HepG2 (cell line): ENCODE measurements around the gene LRBA.

Experiments used
- ARNTL ChIP-seq: sonication (generic); formaldehyde crosslinking; IDR thresholded peaks from 2 replicates; pipeline ENCODE4 v1.4.0; 2020; ENCODE audit warnings: mild to moderate bottlenecking, missing genetic modification reagents
- CTCF ChIP-seq: sonication (generic); formaldehyde crosslinking; IDR thresholded peaks from 2 replicates; pipeline ENCODE4 v1.5.0; 2020; ENCODE audit warnings: mild to moderate bottlenecking, missing genetic modification reagents, moderate library complexity
- HDAC2 ChIP-seq: sonication (generic); formaldehyde crosslinking; IDR thresholded peaks from 2 replicates; pipeline ENCODE4 v1.4.0; 2020; ENCODE audit warnings: missing genetic modification reagents
- JUNB ChIP-seq: sonication (generic); formaldehyde crosslinking; IDR thresholded peaks from 2 replicates; pipeline ENCODE4 v1.8.0; 2022; ENCODE audit warnings: missing genetic modification reagents, mild to moderate bottlenecking, borderline replicate concordance
- MZF1 ChIP-seq: sonication (generic); formaldehyde crosslinking; IDR thresholded peaks from 2 replicates; pipeline ENCODE4 v1.8.1; 2023; ENCODE audit warnings: mild to moderate bottlenecking, missing genetic modification reagents, borderline replicate concordance
- NRL ChIP-seq: sonication (generic); formaldehyde crosslinking; IDR thresholded peaks from 2 replicates; pipeline ENCODE4 v1.5.0; 2020; ENCODE audit warnings: missing genetic modification reagents, mild to moderate bottlenecking, moderate library complexity, borderline replicate concordance
- PLRG1 ChIP-seq: fragments of 450-650 bp; conservative IDR thresholded peaks from 2 replicates; pipeline ENCODE4 v1.6.1; 2016
- POLR2AphosphoS5 ChIP-seq: IDR thresholded peaks from 2 replicates; pipeline ENCODE4 v1.6.1; 2012; ENCODE audit warnings: low read depth, low read length
- TRIM24 ChIP-seq: sonication (generic); formaldehyde crosslinking; IDR thresholded peaks from 2 replicates; pipeline ENCODE4 v1.8.0; 2022; ENCODE audit warnings: mild to moderate bottlenecking, missing genetic modification reagents
- ZNF772 ChIP-seq: sonication (generic); formaldehyde crosslinking; IDR thresholded peaks from 2 replicates; pipeline ENCODE4 v1.5.0; 2020; ENCODE audit warnings: mild to moderate bottlenecking, missing genetic modification reagents
- ZNF790 ChIP-seq: sonication (generic); formaldehyde crosslinking; IDR thresholded peaks from 2 replicates; pipeline ENCODE4 v1.8.0; 2022; ENCODE audit warnings: missing genetic modification reagents, mild to moderate bottlenecking, borderline replicate concordance
- TF ChIP-seq, protein P1 (sequence below): sonication (generic); formaldehyde crosslinking; IDR thresholded peaks from 2 replicates; pipeline ENCODE4 v1.9.0; 2022; ENCODE audit warnings: low read depth, missing genetic modification reagents
- TF ChIP-seq, protein P2 (sequence below), 2 experiments: sonication (generic) in 1 of 2; formaldehyde crosslinking in 1 of 2; IDR thresholded peaks; 2 replicates each; pipeline versions ENCODE4 v1.5.1 to v1.6.1; 2011 to 2020; ENCODE audit warnings: borderline replicate concordance in 1 of 2, low read depth in 1 of 2, low read length in 1 of 2, mild to moderate bottlenecking in 1 of 2, missing genetic modification reagents in 1 of 2, moderate library complexity in 1 of 2

DNA sequence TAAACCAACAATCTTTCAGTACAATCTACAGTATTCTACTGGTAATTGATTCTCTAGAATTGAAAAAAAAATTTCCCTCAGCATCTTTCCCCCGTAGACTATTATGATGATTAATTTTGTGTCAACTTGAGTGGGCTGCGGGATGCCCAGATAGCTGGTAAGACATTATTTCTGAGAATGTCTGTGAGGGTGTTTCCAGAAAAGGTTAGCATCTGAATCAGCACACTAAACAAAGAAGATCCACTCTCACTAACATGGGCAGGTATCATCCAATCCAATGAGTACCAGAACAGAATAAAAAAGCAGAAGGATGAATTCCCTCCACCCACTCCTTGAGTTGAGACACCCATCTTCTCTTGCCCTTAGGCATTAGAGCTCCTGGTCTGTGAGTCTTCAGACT is 619.2 kb downstream of the LRBA start:
- no peak for TF ChIP-seq POLR2AphosphoS5
- no peak for TF ChIP-seq HDAC2
- TF ChIP-seq MZF1 (CRISPR knock-in tag): no peak
- no peak for TF ChIP-seq PLRG1
- TF ChIP-seq ZNF790 (CRISPR knock-in tag): no peak
- no peak for TF ChIP-seq TRIM24 (CRISPR knock-in tag)
- no peak for TF ChIP-seq ZNF772 (CRISPR knock-in tag)
- TF ChIP-seq JUNB (CRISPR knock-in tag): no peak
- no peak for TF ChIP-seq CTCF (CRISPR knock-in tag)
- TF ChIP-seq, protein P1, sequence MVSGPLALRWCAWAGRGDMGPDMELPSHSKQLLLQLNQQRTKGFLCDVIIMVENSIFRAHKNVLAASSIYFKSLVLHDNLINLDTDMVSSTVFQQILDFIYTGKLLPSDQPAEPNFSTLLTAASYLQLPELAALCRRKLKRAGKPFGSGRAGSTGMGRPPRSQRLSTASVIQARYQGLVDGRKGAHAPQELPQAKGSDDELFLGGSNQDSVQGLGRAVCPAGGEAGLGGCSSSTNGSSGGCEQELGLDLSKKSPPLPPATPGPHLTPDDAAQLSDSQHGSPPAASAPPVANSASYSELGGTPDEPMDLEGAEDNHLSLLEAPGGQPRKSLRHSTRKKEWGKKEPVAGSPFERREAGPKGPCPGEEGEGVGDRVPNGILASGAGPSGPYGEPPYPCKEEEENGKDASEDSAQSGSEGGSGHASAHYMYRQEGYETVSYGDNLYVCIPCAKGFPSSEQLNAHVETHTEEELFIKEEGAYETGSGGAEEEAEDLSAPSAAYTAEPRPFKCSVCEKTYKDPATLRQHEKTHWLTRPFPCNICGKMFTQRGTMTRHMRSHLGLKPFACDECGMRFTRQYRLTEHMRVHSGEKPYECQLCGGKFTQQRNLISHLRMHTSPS (CRISPR knock-in tag): no peak
- no peak for TF ChIP-seq NRL (CRISPR knock-in tag)
- TF ChIP-seq, protein P2, sequence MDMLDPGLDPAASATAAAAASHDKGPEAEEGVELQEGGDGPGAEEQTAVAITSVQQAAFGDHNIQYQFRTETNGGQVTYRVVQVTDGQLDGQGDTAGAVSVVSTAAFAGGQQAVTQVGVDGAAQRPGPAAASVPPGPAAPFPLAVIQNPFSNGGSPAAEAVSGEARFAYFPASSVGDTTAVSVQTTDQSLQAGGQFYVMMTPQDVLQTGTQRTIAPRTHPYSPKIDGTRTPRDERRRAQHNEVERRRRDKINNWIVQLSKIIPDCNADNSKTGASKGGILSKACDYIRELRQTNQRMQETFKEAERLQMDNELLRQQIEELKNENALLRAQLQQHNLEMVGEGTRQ (IDR thresholded peaks at IDR 0.05; ENCODE audit: low read depth, low read length): no peak
- TF ChIP-seq, protein P2 (CRISPR knock-in tag; IDR thresholded peaks at IDR 0.05; ENCODE audit: borderline replicate concordance): no peak
- TF ChIP-seq ARNTL (CRISPR knock-in tag): no peak
